KMS-11 (cell line): ENCODE measurements around the gene CPOX.

ENCODE experiments used
- H2AFZ ChIP-seq: fragments of 200-600 bp; sonication (generic); 2 replicates; pipeline ENCODE4 v1.6.1; 2016; ENCODE audit warnings: antibody characterized with exemption, mixed run types, low read depth
- H3K27ac ChIP-seq: fragments of 200-600 bp; sonication (generic); 2 replicates; pipeline ENCODE4 v1.6.1; 2016; ENCODE audit warnings: mild to moderate bottlenecking, mixed run types
- H3K27me3 ChIP-seq: fragments of 200-600 bp; sonication (generic); 2 replicates; pipeline ENCODE4 v1.6.1; 2017; ENCODE audit warnings: mild to moderate bottlenecking, low read depth, mixed run types, moderate library complexity; ENCODE audit not compliant: insufficient read depth
- H3K36me3 ChIP-seq: fragments of 200-600 bp; sonication (generic); 2 replicates; pipeline ENCODE4 v1.6.1; 2017; ENCODE audit warnings: mild to moderate bottlenecking, mixed run types; ENCODE audit not compliant: insufficient read depth
- H3K4me1 ChIP-seq: fragments of 200-600 bp; sonication (generic); 2 replicates; pipeline ENCODE4 v1.6.1; 2016; ENCODE audit warnings: mild to moderate bottlenecking, low read depth, mixed run types; ENCODE audit not compliant: poor library complexity, severe bottlenecking
- H3K4me2 ChIP-seq: fragments of 200-600 bp; sonication (generic); 2 replicates; pipeline ENCODE4 v1.7.0; 2016; ENCODE audit warnings: mild to moderate bottlenecking, mixed run types
- H3K4me3 ChIP-seq: fragments of 200-600 bp; sonication (generic); IDR thresholded peaks from 2 replicates; pipeline ENCODE4 v1.6.1; 2017; ENCODE audit warnings: low read depth, low read length, mixed read lengths; ENCODE audit not compliant: insufficient read depth
- H3K79me2 ChIP-seq: fragments of 200-600 bp; sonication (generic); 2 replicates; pipeline ENCODE4 v1.6.1; 2016; ENCODE audit warnings: low read depth, mixed run types; ENCODE audit not compliant: insufficient read depth
- H3K9ac ChIP-seq: fragments of 200-600 bp; sonication (generic); 2 replicates; pipeline ENCODE4 v1.6.1; 2016; ENCODE audit warnings: mild to moderate bottlenecking, mixed run types
- H4K20me1 ChIP-seq: fragments of 200-600 bp; sonication (generic); 2 replicates; pipeline ENCODE4 v1.6.1; 2016; ENCODE audit warnings: mild to moderate bottlenecking, mixed run types; ENCODE audit not compliant: insufficient read depth
- CTCF ChIP-seq: fragments of 200-600 bp; sonication (generic); conservative IDR thresholded peaks from 2 replicates; pipeline ENCODE4 v1.6.1; 2017; ENCODE audit warnings: low read depth, mild to moderate bottlenecking, antibody characterized with exemption, low read length, moderate library complexity, mixed read lengths

The CPOX gene

GRCh38 chr3:98626151-98626550, 32.7 kb upstream of the CPOX start:
- Histone ChIP-seq H2AFZ (no peak overlapping the region), H4K20me1 (no peaks in the 10 kb centered on the region), H3K9ac (no peak overlapping the region), H3K4me1 (no peaks in the 10 kb centered on the region), H3K79me2 (no peaks in the 10 kb centered on the region), H3K36me3 (no peaks in the 10 kb centered on the region), H3K4me2 (no peak overlapping the region), H3K27me3 (no peaks in the 10 kb centered on the region), H3K4me3 (no peak overlapping the region), H3K27ac (no peak overlapping the region)
- no peak for TF ChIP-seq CTCF

GRCh38 chr3:98623572-98624280, 30.3 kb upstream of the CPOX start:
- no peaks in the 10 kb centered on the region for H3K27me3 ChIP-seq
- H2AFZ ChIP-seq = no peak overlapping the region

GRCh38 chr3:98617841-98618240, 24.4 kb upstream of the CPOX start:
- no peak overlapping the region for H3K4me3 ChIP-seq
- H3K9ac ChIP-seq = no peak overlapping the region
- H3K4me2 ChIP-seq = no peak overlapping the region
- H3K79me2 ChIP-seq = no peaks in the 10 kb centered on the region
- no peaks in the 10 kb centered on the region for H3K36me3 ChIP-seq
- H2AFZ ChIP-seq = no peak overlapping the region
- no peak for TF ChIP-seq CTCF
- no peaks in the 10 kb centered on the region; the same call in 1 of the 2 replicates for H4K20me1 ChIP-seq
- no peaks in the 10 kb centered on the region for H3K27me3 ChIP-seq
- peaks cover 17% of the 10 kb centered on the region for H3K4me1 ChIP-seq
- H3K27ac ChIP-seq = no peak overlapping the region

More at GRCh38 chr3:98623572-98624280, 30.3 kb upstream of the CPOX start:
- TF ChIP-seq CTCF = no peak
- Histone ChIP-seq H3K4me3 (no peak overlapping the region), H3K4me1 (no peaks in the 10 kb centered on the region), H3K27ac (no peak overlapping the region), H3K4me2 (no peak overlapping the region), H3K79me2 (no peaks in the 10 kb centered on the region), H4K20me1 (no peaks in the 10 kb centered on the region), H3K9ac (no peak overlapping the region), H3K36me3 (no peaks in the 10 kb centered on the region)

- H3K36me3 ChIP-seq = no peaks in the 10 kb centered on the region
- H3K27ac ChIP-seq = peak overlapping the region; percentile 83
- H3K4me1 ChIP-seq = peaks cover 32% of the 10 kb centered on the region
- peak overlapping the region; percentile 62; the same call in 1 of the 2 replicates for H3K9ac ChIP-seq
- H2AFZ ChIP-seq = peak overlapping the region; percentile 84
- no peaks in the 10 kb centered on the region for H3K27me3 ChIP-seq
- H3K79me2 ChIP-seq = no peaks in the 10 kb centered on the region
- peak overlapping the region; percentile 87 for H3K4me2 ChIP-seq
- H3K4me3 ChIP-seq = peak overlapping the region; percentile 76
- no peak for TF ChIP-seq CTCF
- no peaks in the 10 kb centered on the region; the same call in 1 of the 2 replicates for H4K20me1 ChIP-seq
These were observed 20.2 kb upstream of the CPOX start for GRCh38 chr3:98613616-98614015.
